GM12892 (cell line): ENCODE data around the gene RPL31.

Source experiments
- POLR2A ChIP-seq: IDR thresholded peaks from 2 replicates; pipeline ENCODE4 v1.6.1; 2011; ENCODE audit warnings: low read depth, low read length, control low read depth
- POLR2AphosphoS5 ChIP-seq: IDR thresholded peaks from 2 replicates; pipeline ENCODE4 v1.6.1; 2011; ENCODE audit warnings: low read depth, low read length, control low read depth
- TAF1 ChIP-seq: IDR thresholded peaks from 2 replicates; pipeline ENCODE4 v1.6.1; 2011; ENCODE audit warnings: low read depth, mild to moderate bottlenecking, control low read depth, low read length, borderline replicate concordance

GRCh38 chr2:101025561-101025960, 23.5 kb downstream of the RPL31 start:
- TF ChIP-seq TAF1 (no peak), POLR2AphosphoS5 (no peak), POLR2A (no peak)
